HFFc6 (cell line): ENCODE results near the gene LGALSL. TPM values are rescaled to one million over a fixed set of nuclear protein-coding genes. Genes with fewer than 3 reads are reported as not detected.

Source experiments
- DNase-seq: peaks from one replicate; pipeline ENCODE4 v3.0.0-alpha.2; 2018
- H3K27ac Mint-ChIP-seq: 2 replicates; pipeline ENCODE4 v1.8.0; 2020; ENCODE audit warnings: mild to moderate bottlenecking, mixed read lengths
- H3K27me3 Mint-ChIP-seq: 2 replicates; pipeline ENCODE4 v1.8.0; 2021; ENCODE audit warnings: mild to moderate bottlenecking, moderate library complexity, mixed read lengths; ENCODE audit not compliant: insufficient read depth
- H3K36me3 Mint-ChIP-seq: 2 replicates; pipeline ENCODE4 v1.8.0; 2021; ENCODE audit warnings: low read depth, mixed read lengths
- H3K4me1 Mint-ChIP-seq: 2 replicates; pipeline ENCODE4 v1.8.0; 2020; ENCODE audit warnings: low read depth, mixed read lengths
- H3K4me3 Mint-ChIP-seq: 2 replicates; pipeline ENCODE4 v1.8.0; 2020; ENCODE audit warnings: mild to moderate bottlenecking, moderate library complexity, mixed read lengths
- H3K9me3 Mint-ChIP-seq: 2 replicates; pipeline ENCODE4 v1.8.0; 2020; ENCODE audit warnings: mild to moderate bottlenecking, mixed read lengths
- CTCF ChIP-seq: fragments of 200-600 bp; sonication (generic); IDR thresholded peaks from 2 replicates; pipeline ENCODE4 v1.5.0; 2021; ENCODE audit warnings: antibody characterized with exemption, mild to moderate bottlenecking
- total RNA-seq, 6 experiments: library from RNA; stranded (reverse); fragmentation: NEBNext Ultra II Directional; extraction: Animal tissue kit (Norgen Biotek cat#: 25700); gene quantifications; 2 replicates in 1 of 6; 3 replicates in 5 of 6; pipeline ENCODE4 v1.2.3, GENCODE V29; 2021

The LGALSL gene
- total RNA-seq, 6 experiments from 2014 or later: 0.64 to 2.1 (median 0.82) TPM

GRCh38 chr2:64471600-64471999, 17.6 kb downstream of the LGALSL start:
- DNase-seq: no peak
- H3K36me3 Mint-ChIP-seq: no peaks in the 10 kb centered on the region
- no peaks in the 10 kb centered on the region for H3K4me1 Mint-ChIP-seq
- H3K27me3 Mint-ChIP-seq: peaks cover 60% of the 10 kb centered on the region
- no peak overlapping the region for H3K27ac Mint-ChIP-seq
- no peak for TF ChIP-seq CTCF
- H3K9me3 Mint-ChIP-seq: no peaks in the 10 kb centered on the region
- no peak overlapping the region for H3K4me3 Mint-ChIP-seq

- no peak for TF ChIP-seq CTCF
- Mint-ChIP-seq H3K27ac (no peak overlapping the region), H3K4me3 (no peak overlapping the region), H3K4me1 (no peaks in the 10 kb centered on the region), H3K27me3 (peaks cover 51% of the 10 kb centered on the region), H3K36me3 (no peaks in the 10 kb centered on the region), H3K9me3 (no peaks in the 10 kb centered on the region)
- DNase-seq: no peak
These were observed 18.9 kb downstream of the LGALSL start for GRCh38 chr2:64472881-64473280.

GRCh38 chr2:64474121-64474571, 20.2 kb downstream of the LGALSL start:
- no peaks in the 10 kb centered on the region for H3K36me3 Mint-ChIP-seq
- no peaks in the 10 kb centered on the region for H3K9me3 Mint-ChIP-seq
- H3K27ac Mint-ChIP-seq: no peak overlapping the region
- H3K27me3 Mint-ChIP-seq: peaks cover 55% of the 10 kb centered on the region
- H3K4me1 Mint-ChIP-seq: no peaks in the 10 kb centered on the region
- H3K4me3 Mint-ChIP-seq: no peak overlapping the region
- no peak for TF ChIP-seq CTCF
- no peak for DNase-seq

GRCh38 chr2:64474636-64475035, 20.7 kb downstream of the LGALSL start:
- peaks cover 53% of the 10 kb centered on the region for H3K27me3 Mint-ChIP-seq
- H3K4me3 Mint-ChIP-seq: no peak overlapping the region
- no peaks in the 10 kb centered on the region for H3K36me3 Mint-ChIP-seq
- H3K4me1 Mint-ChIP-seq: no peaks in the 10 kb centered on the region
- TF ChIP-seq CTCF: no peak
- no peaks in the 10 kb centered on the region for H3K9me3 Mint-ChIP-seq
- H3K27ac Mint-ChIP-seq: no peak overlapping the region
- no peak for DNase-seq

GRCh38 chr2:64477037-64477436, 23.1 kb downstream of the LGALSL start:
- Mint-ChIP-seq H3K36me3 (no peaks in the 10 kb centered on the region), H3K27me3 (peaks cover 54% of the 10 kb centered on the region), H3K4me1 (no peaks in the 10 kb centered on the region), H3K4me3 (no peak overlapping the region), H3K9me3 (no peaks in the 10 kb centered on the region), H3K27ac (no peak overlapping the region)
- no peak for DNase-seq
- no peak for TF ChIP-seq CTCF

GRCh38 chr2:64477979-64478378, 24.0 kb downstream of the LGALSL start:
- Mint-ChIP-seq H3K4me3 (no peak overlapping the region), H3K36me3 (no peaks in the 10 kb centered on the region), H3K27me3 (peaks cover 46% of the 10 kb centered on the region), H3K9me3 (no peaks in the 10 kb centered on the region), H3K4me1 (peaks cover 8% of the 10 kb centered on the region), H3K27ac (no peak overlapping the region)
- DNase-seq: no peak
- TF ChIP-seq CTCF: no peak
